ENCODE results near the gene SUSD3. TPM values are rescaled to one million over a fixed set of nuclear protein-coding genes. Genes with fewer than 3 reads are reported as not detected.

SUSD3 gene
- total RNA-seq, 1 experiment from 2014 or later, result 5.0 TPM

DNA sequence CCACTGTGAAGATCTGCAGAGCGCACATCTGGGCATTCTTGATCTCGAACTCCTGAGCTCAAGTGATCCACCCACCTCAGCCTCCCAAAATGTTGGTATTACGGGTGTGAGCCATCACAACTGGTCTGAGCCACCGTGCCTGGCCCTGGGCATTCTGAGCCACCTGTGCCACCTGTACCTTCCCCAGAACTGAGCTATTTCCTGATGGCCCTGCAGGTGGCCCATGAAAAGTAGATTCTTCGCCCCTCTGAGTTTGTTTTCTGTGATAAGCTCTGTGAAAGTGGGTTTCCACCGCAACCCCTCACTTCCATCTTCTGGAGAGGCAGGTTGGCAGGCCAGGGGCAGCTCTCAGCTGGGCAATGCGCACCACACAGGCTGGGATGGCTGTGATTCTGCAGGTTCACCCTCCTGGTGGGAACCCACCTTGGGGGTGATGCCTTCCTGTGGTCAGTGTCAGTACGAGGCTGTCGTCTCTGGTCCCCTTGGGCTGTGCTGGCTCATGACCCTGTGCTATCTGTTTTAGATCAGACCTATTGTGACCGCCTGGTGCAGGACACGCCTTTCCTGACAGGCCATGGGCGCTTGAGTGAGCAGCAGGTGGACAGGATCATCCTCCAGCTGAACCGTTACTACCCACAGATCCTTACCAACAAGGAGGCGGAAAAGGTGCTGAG, 48.8 kb downstream of the SUSD3 start:
- ChIA-PET CTCF (no interaction called here), POLR2A (no interaction called here)
- no peaks in the 10 kb centered on the region for H3K9me3 ChIP-seq (ENCODE audit: control insufficient read depth, insufficient read depth, low read depth, low read length)

DNA sequence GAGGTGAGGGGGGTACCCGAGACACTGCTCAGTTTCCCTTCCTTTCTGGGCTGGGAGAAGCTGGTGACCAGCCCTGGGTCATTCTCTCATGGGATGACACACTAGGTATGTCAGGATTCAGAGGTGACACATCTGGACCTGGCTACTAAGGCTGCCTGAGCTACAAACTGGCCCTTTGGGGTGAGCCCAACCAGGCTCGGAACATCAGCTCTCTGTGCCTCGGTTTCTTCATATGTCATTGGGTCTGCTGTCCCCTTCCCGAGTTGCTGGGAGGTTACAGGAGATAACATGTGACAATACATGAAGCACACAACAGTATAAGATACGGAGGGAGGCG, 49.3 kb downstream of the SUSD3 start:
- ATAC-seq (no peak), DNase-seq (ENCODE audit: low read depth, low spot score) (no peak)
- intact Hi-C loops (cut with micrococcal nuclease; ENCODE audit: unreplicated experiment) (no loop called here), in situ Hi-C loops (cut with HindIII; ENCODE audit: low pct_unique_long_range_greater_than_20kb, low sequenced_read_pairs) (no loop called here)
- no peaks in the 10 kb centered on the region for H3K36me3 ChIP-seq (ENCODE audit: control insufficient read depth, insufficient read depth, low read length)
- ChIA-PET CTCF (no interaction called here), POLR2A (no interaction called here)
- TF ChIP-seq TCF7L2 (IDR thresholded peaks at IDR 0.05; ENCODE audit: low read depth, low read length) (no peak), SIN3A (IDR thresholded peaks at IDR 0.05; ENCODE audit: borderline replicate concordance, insufficient read depth, low read depth, low read length) (no peak), POLR2AphosphoS5 (IDR thresholded peaks at IDR 0.05; ENCODE audit: low read depth, low read length) (no peak)
- TF ChIP-seq, protein P1, sequence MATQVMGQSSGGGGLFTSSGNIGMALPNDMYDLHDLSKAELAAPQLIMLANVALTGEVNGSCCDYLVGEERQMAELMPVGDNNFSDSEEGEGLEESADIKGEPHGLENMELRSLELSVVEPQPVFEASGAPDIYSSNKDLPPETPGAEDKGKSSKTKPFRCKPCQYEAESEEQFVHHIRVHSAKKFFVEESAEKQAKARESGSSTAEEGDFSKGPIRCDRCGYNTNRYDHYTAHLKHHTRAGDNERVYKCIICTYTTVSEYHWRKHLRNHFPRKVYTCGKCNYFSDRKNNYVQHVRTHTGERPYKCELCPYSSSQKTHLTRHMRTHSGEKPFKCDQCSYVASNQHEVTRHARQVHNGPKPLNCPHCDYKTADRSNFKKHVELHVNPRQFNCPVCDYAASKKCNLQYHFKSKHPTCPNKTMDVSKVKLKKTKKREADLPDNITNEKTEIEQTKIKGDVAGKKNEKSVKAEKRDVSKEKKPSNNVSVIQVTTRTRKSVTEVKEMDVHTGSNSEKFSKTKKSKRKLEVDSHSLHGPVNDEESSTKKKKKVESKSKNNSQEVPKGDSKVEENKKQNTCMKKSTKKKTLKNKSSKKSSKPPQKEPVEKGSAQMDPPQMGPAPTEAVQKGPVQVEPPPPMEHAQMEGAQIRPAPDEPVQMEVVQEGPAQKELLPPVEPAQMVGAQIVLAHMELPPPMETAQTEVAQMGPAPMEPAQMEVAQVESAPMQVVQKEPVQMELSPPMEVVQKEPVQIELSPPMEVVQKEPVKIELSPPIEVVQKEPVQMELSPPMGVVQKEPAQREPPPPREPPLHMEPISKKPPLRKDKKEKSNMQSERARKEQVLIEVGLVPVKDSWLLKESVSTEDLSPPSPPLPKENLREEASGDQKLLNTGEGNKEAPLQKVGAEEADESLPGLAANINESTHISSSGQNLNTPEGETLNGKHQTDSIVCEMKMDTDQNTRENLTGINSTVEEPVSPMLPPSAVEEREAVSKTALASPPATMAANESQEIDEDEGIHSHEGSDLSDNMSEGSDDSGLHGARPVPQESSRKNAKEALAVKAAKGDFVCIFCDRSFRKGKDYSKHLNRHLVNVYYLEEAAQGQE (IDR thresholded peaks at IDR 0.05; ENCODE audit: insufficient read depth in 1 of 2, low read depth in 2 of 2, low read length in 1 of 2), result no peak
- TF ChIP-seq, protein P2, sequence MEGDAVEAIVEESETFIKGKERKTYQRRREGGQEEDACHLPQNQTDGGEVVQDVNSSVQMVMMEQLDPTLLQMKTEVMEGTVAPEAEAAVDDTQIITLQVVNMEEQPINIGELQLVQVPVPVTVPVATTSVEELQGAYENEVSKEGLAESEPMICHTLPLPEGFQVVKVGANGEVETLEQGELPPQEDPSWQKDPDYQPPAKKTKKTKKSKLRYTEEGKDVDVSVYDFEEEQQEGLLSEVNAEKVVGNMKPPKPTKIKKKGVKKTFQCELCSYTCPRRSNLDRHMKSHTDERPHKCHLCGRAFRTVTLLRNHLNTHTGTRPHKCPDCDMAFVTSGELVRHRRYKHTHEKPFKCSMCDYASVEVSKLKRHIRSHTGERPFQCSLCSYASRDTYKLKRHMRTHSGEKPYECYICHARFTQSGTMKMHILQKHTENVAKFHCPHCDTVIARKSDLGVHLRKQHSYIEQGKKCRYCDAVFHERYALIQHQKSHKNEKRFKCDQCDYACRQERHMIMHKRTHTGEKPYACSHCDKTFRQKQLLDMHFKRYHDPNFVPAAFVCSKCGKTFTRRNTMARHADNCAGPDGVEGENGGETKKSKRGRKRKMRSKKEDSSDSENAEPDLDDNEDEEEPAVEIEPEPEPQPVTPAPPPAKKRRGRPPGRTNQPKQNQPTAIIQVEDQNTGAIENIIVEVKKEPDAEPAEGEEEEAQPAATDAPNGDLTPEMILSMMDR (IDR thresholded peaks at IDR 0.05), result no peak
- no peaks in the 10 kb centered on the region for H3K27me3 ChIP-seq (ENCODE audit: control insufficient read depth, insufficient read depth, low read length)
- no TSS peak for BruUV-seq (replicated peaks)
- H3K9me3 ChIP-seq (ENCODE audit: control insufficient read depth, insufficient read depth, low read depth, low read length), result no peaks in the 10 kb centered on the region
- no peaks in the 10 kb centered on the region for H3K4me1 ChIP-seq (ENCODE audit: control insufficient read depth, insufficient read depth, low read length)
- no peak overlapping the region for H3K27ac ChIP-seq (ENCODE audit: low read length)
- no peak overlapping the region for H3K4me3 ChIP-seq (ENCODE audit: low read depth in 2 of 2, low read length in 2 of 2)

More for the DNA sequence above, 48.8 kb downstream of the SUSD3 start:
- no peak for TF ChIP-seq POLR2AphosphoS5 (IDR thresholded peaks at IDR 0.05; ENCODE audit: low read depth, low read length)
- no peak for TF ChIP-seq TCF7L2 (IDR thresholded peaks at IDR 0.05; ENCODE audit: low read depth, low read length)
- TF ChIP-seq, protein P1 (IDR thresholded peaks at IDR 0.05; ENCODE audit: insufficient read depth in 1 of 2, low read depth in 2 of 2, low read length in 1 of 2), result no peak
- TF ChIP-seq, protein P2 (IDR thresholded peaks at IDR 0.05), result no peak
- TF ChIP-seq SIN3A (IDR thresholded peaks at IDR 0.05; ENCODE audit: borderline replicate concordance, insufficient read depth, low read depth, low read length), result no peak
- DNase-seq (ENCODE audit: low read depth, low spot score) (no peak), ATAC-seq (no peak)
- Histone ChIP-seq H3K27me3 (ENCODE audit: control insufficient read depth, insufficient read depth, low read length) (no peaks in the 10 kb centered on the region), H3K4me3 (ENCODE audit: low read depth in 2 of 2, low read length in 2 of 2) (no peak overlapping the region), H3K36me3 (ENCODE audit: control insufficient read depth, insufficient read depth, low read length) (no peaks in the 10 kb centered on the region), H3K27ac (ENCODE audit: low read length) (no peak overlapping the region), H3K4me1 (ENCODE audit: control insufficient read depth, insufficient read depth, low read length) (no peaks in the 10 kb centered on the region)
- intact Hi-C loops (cut with micrococcal nuclease; ENCODE audit: unreplicated experiment), result no loop called here
- in situ Hi-C loops (cut with HindIII; ENCODE audit: low pct_unique_long_range_greater_than_20kb, low sequenced_read_pairs), result no loop called here
- BruUV-seq (replicated peaks), result no TSS peak
